Parathyroid adenoma (tissue), 2 donors: ENCODE results near the gene C3.
"Not testable (repeated sequence)": the region's sequence is repeated elsewhere in the genome, so short reads cannot be mapped to it uniquely, and the experiment has no call there.

Experiments
- H2AFZ ChIP-seq: fragments of 300-600 bp; sonication (generic); one replicate; pipeline ENCODE4 v1.7.0; 2017; ENCODE audit warnings: antibody characterized with exemption, mild to moderate bottlenecking
- H3K27ac ChIP-seq: fragments of 300-600 bp; sonication (generic); one replicate; pipeline ENCODE4 v1.7.0; 2017
- H3K27me3 ChIP-seq: fragments of 300-600 bp; sonication (generic); one replicate; pipeline ENCODE4 v1.7.0; 2017; ENCODE audit warnings: low read length; ENCODE audit not compliant: control insufficient read depth, insufficient read depth
- H3K36me3 ChIP-seq: fragments of 300-600 bp; sonication (generic); one replicate; pipeline ENCODE4 v1.7.0; 2017; ENCODE audit warnings: low read length; ENCODE audit not compliant: control insufficient read depth, insufficient read depth
- H3K4me1 ChIP-seq: fragments of 300-600 bp; sonication (generic); one replicate; pipeline ENCODE4 v1.7.0; 2017; ENCODE audit warnings: control low read depth
- H3K4me2 ChIP-seq: fragments of 300-600 bp; sonication (generic); one replicate; pipeline ENCODE4 v1.7.0; 2017; ENCODE audit warnings: low read length
- H3K4me3 ChIP-seq: fragments of 300-600 bp; sonication (generic); one replicate; pipeline ENCODE4 v1.7.0; 2017; ENCODE audit warnings: low read depth, low read length
- H3K79me2 ChIP-seq: fragments of 300-600 bp; sonication (generic); one replicate; pipeline ENCODE4 v1.7.0; 2017; ENCODE audit warnings: control low read depth
- H3K9ac ChIP-seq: fragments of 300-600 bp; sonication (generic); one replicate; pipeline ENCODE4 v1.7.0; 2017; ENCODE audit warnings: mild to moderate bottlenecking
- H3K9me3 ChIP-seq: fragments of 300-600 bp; sonication (generic); one replicate; pipeline ENCODE4 v1.7.0; 2017; ENCODE audit warnings: low read length; ENCODE audit not compliant: control insufficient read depth
- TF ChIP-seq, protein P1 (sequence below): fragments of 300-600 bp; sonication (generic); IDR thresholded peaks from one replicate; pipeline ENCODE4 v1.7.0; 2017; ENCODE audit warnings: antibody characterized with exemption, mild to moderate bottlenecking
- donor health status: primary hyperparathyroidism.

C3 gene

DNA sequence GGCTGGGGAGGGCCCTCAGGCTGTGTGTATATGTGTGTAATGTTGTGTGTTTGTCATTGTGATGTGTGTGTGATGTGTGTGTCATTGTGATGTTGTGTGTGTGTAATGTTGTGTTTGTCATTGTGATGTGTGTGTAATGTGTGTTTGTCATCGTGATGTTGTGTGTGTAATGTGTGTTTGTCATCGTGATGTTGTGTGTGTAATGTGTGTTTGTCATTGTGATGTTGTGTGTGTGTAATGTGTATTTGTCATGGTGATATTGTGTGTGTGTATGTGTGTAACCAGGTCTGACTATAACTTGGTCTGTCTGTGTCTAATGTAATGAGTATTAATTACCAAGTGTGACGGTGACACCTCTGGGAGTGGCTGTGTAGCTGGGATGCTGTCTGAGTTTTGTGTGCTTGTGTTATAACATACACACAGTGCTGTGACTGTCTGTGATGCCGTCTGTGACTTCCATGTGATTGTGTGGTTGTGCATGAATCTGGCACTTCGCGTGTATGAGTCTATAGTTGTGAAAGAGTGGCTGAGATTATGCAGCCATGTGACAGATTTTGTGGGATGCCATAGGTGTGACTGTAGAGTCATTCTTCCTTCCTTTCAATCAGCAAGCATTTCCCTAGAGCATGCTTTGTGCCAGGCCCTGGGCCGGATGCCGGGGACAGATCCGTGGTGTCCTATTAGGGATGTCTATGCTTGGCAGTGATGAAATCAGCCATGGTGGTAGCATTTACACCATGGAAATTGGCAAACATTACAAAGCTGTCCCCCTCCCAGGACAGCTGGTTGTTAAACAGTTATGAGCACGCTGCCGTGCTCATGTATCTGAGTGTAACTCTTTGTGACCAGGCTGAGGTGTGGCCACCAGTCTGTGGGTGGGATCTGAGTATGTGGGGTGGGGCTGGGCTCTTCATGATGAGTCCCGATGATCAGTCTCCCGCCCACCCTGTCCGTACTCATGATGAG is 56.9 kb downstream of the C3 start:
- Histone ChIP-seq H3K27me3 (peaks cover 7% of the 10 kb centered on the region), H3K4me2 (no peak overlapping the region), H3K27ac (no peak overlapping the region), H3K9me3 (no peaks in the 10 kb centered on the region), H3K4me3 (no peak overlapping the region), H3K79me2 (no peaks in the 10 kb centered on the region), H2AFZ (no peak overlapping the region), H3K4me1 (no peaks in the 10 kb centered on the region), H3K9ac (no peak overlapping the region), H3K36me3 (no peaks in the 10 kb centered on the region)
- TF ChIP-seq, protein P1, sequence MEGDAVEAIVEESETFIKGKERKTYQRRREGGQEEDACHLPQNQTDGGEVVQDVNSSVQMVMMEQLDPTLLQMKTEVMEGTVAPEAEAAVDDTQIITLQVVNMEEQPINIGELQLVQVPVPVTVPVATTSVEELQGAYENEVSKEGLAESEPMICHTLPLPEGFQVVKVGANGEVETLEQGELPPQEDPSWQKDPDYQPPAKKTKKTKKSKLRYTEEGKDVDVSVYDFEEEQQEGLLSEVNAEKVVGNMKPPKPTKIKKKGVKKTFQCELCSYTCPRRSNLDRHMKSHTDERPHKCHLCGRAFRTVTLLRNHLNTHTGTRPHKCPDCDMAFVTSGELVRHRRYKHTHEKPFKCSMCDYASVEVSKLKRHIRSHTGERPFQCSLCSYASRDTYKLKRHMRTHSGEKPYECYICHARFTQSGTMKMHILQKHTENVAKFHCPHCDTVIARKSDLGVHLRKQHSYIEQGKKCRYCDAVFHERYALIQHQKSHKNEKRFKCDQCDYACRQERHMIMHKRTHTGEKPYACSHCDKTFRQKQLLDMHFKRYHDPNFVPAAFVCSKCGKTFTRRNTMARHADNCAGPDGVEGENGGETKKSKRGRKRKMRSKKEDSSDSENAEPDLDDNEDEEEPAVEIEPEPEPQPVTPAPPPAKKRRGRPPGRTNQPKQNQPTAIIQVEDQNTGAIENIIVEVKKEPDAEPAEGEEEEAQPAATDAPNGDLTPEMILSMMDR = no peak

DNA sequence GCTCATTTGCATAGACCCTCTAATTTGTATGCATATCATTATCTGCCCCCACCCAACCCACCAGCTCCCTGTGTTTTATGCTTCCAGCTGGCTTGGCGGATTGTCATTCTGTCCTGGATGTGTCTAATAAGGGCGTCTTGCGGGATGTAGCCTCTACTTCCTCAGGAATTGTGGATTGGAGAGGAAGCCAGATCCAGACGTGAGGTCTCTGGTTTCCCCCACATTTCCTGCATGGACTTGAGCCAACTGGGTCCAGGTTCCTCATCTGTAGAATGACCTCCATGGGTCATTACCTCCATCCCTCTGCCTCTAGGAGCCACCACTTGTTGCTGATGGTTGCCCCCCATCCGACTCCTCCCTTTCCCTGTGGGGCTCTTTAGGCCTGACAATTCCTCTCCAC is 57.7 kb downstream of the C3 start:
- no peak overlapping the region for H3K9ac ChIP-seq
- TF ChIP-seq, protein P1 = no peak
- no peaks in the 10 kb centered on the region for H3K79me2 ChIP-seq
- H3K4me3 ChIP-seq = no peak overlapping the region
- peaks cover 7% of the 10 kb centered on the region for H3K27me3 ChIP-seq
- no peaks in the 10 kb centered on the region for H3K36me3 ChIP-seq
- H3K4me2 ChIP-seq = no peak overlapping the region
- H3K27ac ChIP-seq = no peak overlapping the region
- no peaks in the 10 kb centered on the region for H3K9me3 ChIP-seq
- H2AFZ ChIP-seq = no peak overlapping the region
- H3K4me1 ChIP-seq = no peaks in the 10 kb centered on the region

DNA sequence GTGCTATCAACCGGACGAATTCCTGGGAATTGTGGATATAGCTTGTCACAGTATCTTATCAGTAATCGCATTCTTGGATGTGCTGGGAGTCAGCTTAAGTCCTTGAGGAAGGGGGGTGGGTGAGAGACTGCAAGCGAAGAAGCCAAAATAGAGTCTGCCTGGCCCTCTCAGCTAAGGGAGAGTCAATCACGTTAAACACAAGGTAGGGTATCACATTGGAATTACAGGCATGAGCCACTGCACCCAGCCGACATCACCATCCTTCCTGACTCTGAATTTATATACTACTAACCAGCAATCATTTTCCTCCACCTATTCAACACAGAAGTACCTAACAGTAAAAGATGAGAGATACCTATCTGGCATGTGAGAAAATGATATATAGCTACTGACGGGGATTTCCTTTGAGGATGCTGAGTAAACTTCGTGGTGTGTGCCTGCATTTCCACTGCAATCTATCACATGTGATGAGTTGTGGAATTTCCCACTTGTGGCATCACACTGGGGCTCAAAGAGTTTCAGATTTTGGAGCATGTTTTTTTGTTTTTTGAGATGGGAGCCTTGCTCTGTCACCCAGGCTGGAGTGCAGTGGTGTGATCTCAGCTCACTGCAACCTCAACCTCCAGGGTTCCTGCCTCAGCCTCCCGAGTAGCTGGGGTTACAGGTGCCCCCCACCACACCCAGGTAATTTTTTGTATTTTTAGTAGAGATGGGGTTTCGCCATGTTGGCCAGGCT is 58.8 kb downstream of the C3 start:
- H3K27me3 ChIP-seq, H3K4me2 ChIP-seq, H3K4me3 ChIP-seq, H2AFZ ChIP-seq, H3K27ac ChIP-seq, H3K36me3 ChIP-seq, H3K79me2 ChIP-seq, H3K9me3 ChIP-seq, H3K9ac ChIP-seq, H3K4me1 ChIP-seq: not testable (repeated sequence)

DNA sequence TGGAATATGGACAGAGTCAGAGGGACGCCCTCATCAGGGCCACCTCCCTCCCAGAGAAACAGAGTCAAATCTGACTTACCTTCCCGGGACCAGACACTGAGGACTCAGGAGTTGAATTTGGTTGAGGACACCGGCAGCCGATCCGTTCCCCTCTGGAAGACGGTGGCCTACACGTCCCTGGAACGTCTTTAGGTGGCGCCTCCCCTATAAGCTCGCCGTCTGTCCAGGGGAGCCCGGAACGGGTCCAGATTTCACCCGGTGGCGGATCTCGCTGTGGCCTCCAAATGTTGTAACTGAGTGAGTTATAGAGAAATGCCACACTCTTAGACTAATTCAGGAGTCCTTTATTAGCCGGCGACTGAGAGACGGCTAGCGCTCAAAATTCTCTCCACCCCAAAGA is 59.5 kb downstream of the C3 start:
- TF ChIP-seq, protein P1 = no peak
- no peak overlapping the region for H3K9ac ChIP-seq
- H3K4me2 ChIP-seq = no peak overlapping the region
- H2AFZ ChIP-seq = peak overlapping the region; percentile 21
- no peak overlapping the region for H3K4me3 ChIP-seq
- H3K27me3 ChIP-seq = peaks cover 7% of the 10 kb centered on the region
- no peaks in the 10 kb centered on the region for H3K79me2 ChIP-seq
- no peaks in the 10 kb centered on the region for H3K36me3 ChIP-seq
- no peaks in the 10 kb centered on the region for H3K9me3 ChIP-seq
- H3K27ac ChIP-seq = no peak overlapping the region
- no peaks in the 10 kb centered on the region for H3K4me1 ChIP-seq

DNA sequence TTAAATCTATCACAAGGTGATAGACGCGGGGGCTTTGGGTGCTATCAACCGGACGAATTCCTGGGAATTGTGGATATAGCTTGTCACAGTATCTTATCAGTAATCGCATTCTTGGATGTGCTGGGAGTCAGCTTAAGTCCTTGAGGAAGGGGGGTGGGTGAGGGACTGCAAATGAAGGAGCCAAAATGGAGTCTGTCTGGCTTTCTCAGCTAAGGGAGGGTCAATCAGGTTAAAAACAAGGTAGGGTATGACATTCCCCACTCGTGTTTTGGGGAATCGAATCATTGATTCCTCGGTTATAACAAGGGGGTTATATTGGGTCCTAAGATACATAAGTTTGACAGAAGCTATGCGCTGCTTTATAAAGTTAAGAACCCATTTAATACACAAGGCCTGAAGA is 64.1 kb downstream of the C3 start:
- not testable (repeated sequence) for H3K9me3 ChIP-seq, H3K27me3 ChIP-seq, H3K79me2 ChIP-seq, H3K4me3 ChIP-seq, H3K4me2 ChIP-seq, H3K27ac ChIP-seq, H3K4me1 ChIP-seq, H2AFZ ChIP-seq, H3K36me3 ChIP-seq, H3K9ac ChIP-seq
